Measurements from ENCODE around the gene MYMX.

The MYMX gene

GRCh38 chr6:44235269-44235668 is 18.5 kb downstream of the MYMX start:
- Histone ChIP-seq H3K79me2 (ENCODE audit: control insufficient read depth, low read length) (no peaks in the 10 kb centered on the region), H3K9me2 (replicated peaks; ENCODE audit: control insufficient read depth, low read length) (no peaks in the 10 kb centered on the region), H3K4me2 (ENCODE audit: low read length) (no peak overlapping the region), H3K4me1 (ENCODE audit: control insufficient read depth, low read length) (peaks cover 13% of the 10 kb centered on the region), H4K20me1 (ENCODE audit: control insufficient read depth, insufficient read depth, low read depth, low read length) (no peaks in the 10 kb centered on the region), H3K9me3 (ENCODE audit: control insufficient read depth, insufficient read depth, low read length) (no peaks in the 10 kb centered on the region), H3K36me3 (ENCODE audit: control insufficient read depth, low read length) (peaks cover 57% of the 10 kb centered on the region), H3K27me3 (ENCODE audit: control insufficient read depth, low read length) (no peaks in the 10 kb centered on the region), H3F3A (ENCODE audit: control insufficient read depth, insufficient read depth) (peaks cover 13% of the 10 kb centered on the region), H3K27ac (ENCODE audit: low read depth, low read length) (no peak overlapping the region), H3K4me3 (ENCODE audit: low read length) (no peak overlapping the region)
- no peak for TF ChIP-seq CTCF (IDR thresholded peaks at IDR 0.05; ENCODE audit: low read depth, low read length, poor library complexity, severe bottlenecking)
- no peak for TF ChIP-seq EZH2phosphoT487 (IDR thresholded peaks at IDR 0.05; ENCODE audit: borderline replicate concordance, low read length)

- H3K27ac ChIP-seq (ENCODE audit: low read depth, low read length): no peak overlapping the region
- H3K36me3 ChIP-seq (ENCODE audit: control insufficient read depth, low read length): peaks cover 50% of the 10 kb centered on the region
- H3K4me3 ChIP-seq (ENCODE audit: low read length): no peak overlapping the region
- peaks cover 13% of the 10 kb centered on the region for H3K4me1 ChIP-seq (ENCODE audit: control insufficient read depth, low read length)
- no peaks in the 10 kb centered on the region for H4K20me1 ChIP-seq (ENCODE audit: control insufficient read depth, insufficient read depth, low read depth, low read length)
- no peaks in the 10 kb centered on the region for H3K9me2 ChIP-seq (replicated peaks; ENCODE audit: control insufficient read depth, low read length)
- H3F3A ChIP-seq (ENCODE audit: control insufficient read depth, insufficient read depth): peaks cover 13% of the 10 kb centered on the region
- no peaks in the 10 kb centered on the region for H3K27me3 ChIP-seq (ENCODE audit: control insufficient read depth, low read length)
- no peaks in the 10 kb centered on the region for H3K9me3 ChIP-seq (ENCODE audit: control insufficient read depth, insufficient read depth, low read length)
- no peak for TF ChIP-seq EZH2phosphoT487 (IDR thresholded peaks at IDR 0.05; ENCODE audit: borderline replicate concordance, low read length)
- no peak for TF ChIP-seq CTCF (IDR thresholded peaks at IDR 0.05; ENCODE audit: low read depth, low read length, poor library complexity, severe bottlenecking)
- no peaks in the 10 kb centered on the region for H3K79me2 ChIP-seq (ENCODE audit: control insufficient read depth, low read length)
- H3K4me2 ChIP-seq (ENCODE audit: low read length): no peak overlapping the region
Observed at GRCh38 chr6:44235891-44236516, 19.3 kb downstream of the MYMX start.

GRCh38 chr6:44237021-44237812 is 20.5 kb downstream of the MYMX start:
- H3K9me2 ChIP-seq (replicated peaks; ENCODE audit: control insufficient read depth, low read length): no peaks in the 10 kb centered on the region
- H4K20me1 ChIP-seq (ENCODE audit: control insufficient read depth, insufficient read depth, low read depth, low read length): no peaks in the 10 kb centered on the region
- H3K27ac ChIP-seq (ENCODE audit: low read depth, low read length): no peak overlapping the region
- H3K4me3 ChIP-seq (ENCODE audit: low read length): peak overlapping the region; percentile 88
- peaks cover 16% of the 10 kb centered on the region for H3F3A ChIP-seq (ENCODE audit: control insufficient read depth, insufficient read depth)
- TF ChIP-seq CTCF (IDR thresholded peaks at IDR 0.05; ENCODE audit: low read depth, low read length, poor library complexity, severe bottlenecking): no peak
- no peak for TF ChIP-seq EZH2phosphoT487 (IDR thresholded peaks at IDR 0.05; ENCODE audit: borderline replicate concordance, low read length)
- no peaks in the 10 kb centered on the region for H3K27me3 ChIP-seq (ENCODE audit: control insufficient read depth, low read length)
- peaks cover 13% of the 10 kb centered on the region for H3K4me1 ChIP-seq (ENCODE audit: control insufficient read depth, low read length)
- H3K79me2 ChIP-seq (ENCODE audit: control insufficient read depth, low read length): no peaks in the 10 kb centered on the region
- H3K4me2 ChIP-seq (ENCODE audit: low read length): peak overlapping the region; percentile 99
- no peaks in the 10 kb centered on the region for H3K9me3 ChIP-seq (ENCODE audit: control insufficient read depth, insufficient read depth, low read length)
- peaks cover 40% of the 10 kb centered on the region for H3K36me3 ChIP-seq (ENCODE audit: control insufficient read depth, low read length)

All from DOHH2 (cell line).